HG03565 (cell line): Measurements from ENCODE around the gene HMGCL.
"Not testable (repeated sequence)": the region's sequence is repeated elsewhere in the genome, so short reads cannot be mapped to it uniquely, and the experiment has no call there.

Experiments used
- ATAC-seq: cut with Tn5 transposase; IDR thresholded peaks from one replicate; pipeline ENCODE4 v1.9.1; 2021; ENCODE audit warnings: mild to moderate bottlenecking, moderate library complexity; ENCODE audit not compliant: unreplicated experiment

The HMGCL gene

DNA sequence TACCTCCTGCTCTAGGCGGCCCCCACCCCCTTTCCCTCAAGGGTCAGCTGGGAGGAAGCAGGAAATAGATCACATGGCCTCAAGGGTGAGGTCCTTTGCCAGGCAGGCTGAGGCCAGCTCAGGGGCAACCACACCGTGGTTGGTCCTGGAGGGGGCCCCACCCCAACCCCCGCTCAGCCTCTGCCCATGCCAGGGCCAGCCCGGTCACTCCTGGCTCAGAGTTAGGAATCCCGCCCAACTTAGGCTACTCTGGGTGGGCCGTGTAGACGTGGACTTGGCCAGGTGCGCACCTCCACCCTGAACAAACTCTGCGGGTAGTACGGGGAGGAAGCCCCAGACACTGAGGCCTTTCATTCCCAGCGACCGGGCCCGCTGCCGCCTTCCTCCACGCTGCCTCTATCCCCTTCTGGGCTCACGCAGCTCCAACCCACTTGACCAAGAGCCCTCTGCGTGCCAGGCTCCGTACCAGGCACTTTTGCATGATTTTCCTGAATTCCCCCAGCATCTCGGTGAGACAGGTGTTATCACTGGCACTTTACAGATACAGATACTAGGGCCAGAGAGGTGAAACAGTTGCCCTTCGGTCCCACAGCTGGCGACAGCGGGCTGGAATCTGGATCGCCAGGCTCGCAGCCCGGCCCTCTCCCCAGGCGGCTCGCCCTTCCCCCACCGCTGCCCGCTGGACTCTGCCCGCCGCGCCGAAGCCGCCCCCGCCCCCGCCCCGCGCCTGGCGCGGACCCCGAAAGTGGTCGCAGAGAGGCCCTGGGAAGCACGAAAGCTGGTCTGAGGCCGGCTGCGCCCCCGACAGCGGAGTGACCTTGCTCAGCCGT lies 25.4 kb downstream of the HMGCL start:
- ATAC-seq: no peak

GRCh38 chr1:23799255-23799569 lies 26.0 kb downstream of the HMGCL start:
- ATAC-seq: no peak

GRCh38 chr1:23798662-23799142 lies 26.5 kb downstream of the HMGCL start:
- ATAC-seq: no peak

- no peak for ATAC-seq
These were observed 27.5 kb downstream of the HMGCL start for GRCh38 chr1:23797478-23798448.

GRCh38 chr1:23796466-23797271 lies 28.6 kb downstream of the HMGCL start:
- no peak for ATAC-seq

DNA sequence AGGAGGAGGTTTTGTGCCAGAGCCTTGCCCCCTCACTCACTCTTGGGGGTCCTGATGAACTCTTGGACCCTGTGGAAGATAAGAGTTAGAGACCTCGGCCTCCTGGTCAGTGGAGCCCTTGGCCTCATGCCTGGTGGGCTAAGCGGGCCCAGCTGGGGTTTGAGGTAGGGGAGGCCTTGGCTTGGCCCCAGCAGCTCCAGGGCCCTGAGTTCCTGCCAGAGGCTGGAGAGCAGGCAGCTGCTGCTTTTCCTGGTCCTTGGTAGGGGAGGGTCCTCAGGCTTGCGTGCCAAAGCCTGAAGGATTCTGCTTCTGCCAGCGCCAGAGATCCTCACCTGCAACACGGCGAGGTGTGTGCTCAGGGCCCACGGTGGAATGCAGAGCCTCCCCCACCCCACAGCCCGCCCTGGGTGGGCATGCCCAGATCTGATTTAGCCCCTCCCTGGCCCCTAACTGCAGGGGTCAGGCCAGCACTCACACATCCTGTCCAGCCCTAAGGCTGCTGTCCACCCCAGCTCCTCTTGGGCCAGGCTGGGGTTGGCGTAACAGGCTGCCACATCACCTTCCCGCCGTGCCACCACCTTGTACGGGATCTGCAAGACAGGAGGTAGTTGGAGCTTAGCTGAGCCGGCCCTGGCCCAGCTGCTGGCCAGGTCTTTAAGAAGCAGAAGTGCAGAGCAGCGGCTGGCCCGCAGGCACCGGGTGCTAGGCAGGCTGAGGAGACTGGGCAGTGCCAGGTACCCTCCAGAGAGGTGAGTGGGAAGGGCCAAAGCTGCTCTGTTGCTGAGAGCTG lies 29.4 kb downstream of the HMGCL start:
- no peak for ATAC-seq

- not testable (repeated sequence) for ATAC-seq
These were observed 30.5 kb downstream of the HMGCL start for GRCh38 chr1:23794732-23795182.

DNA sequence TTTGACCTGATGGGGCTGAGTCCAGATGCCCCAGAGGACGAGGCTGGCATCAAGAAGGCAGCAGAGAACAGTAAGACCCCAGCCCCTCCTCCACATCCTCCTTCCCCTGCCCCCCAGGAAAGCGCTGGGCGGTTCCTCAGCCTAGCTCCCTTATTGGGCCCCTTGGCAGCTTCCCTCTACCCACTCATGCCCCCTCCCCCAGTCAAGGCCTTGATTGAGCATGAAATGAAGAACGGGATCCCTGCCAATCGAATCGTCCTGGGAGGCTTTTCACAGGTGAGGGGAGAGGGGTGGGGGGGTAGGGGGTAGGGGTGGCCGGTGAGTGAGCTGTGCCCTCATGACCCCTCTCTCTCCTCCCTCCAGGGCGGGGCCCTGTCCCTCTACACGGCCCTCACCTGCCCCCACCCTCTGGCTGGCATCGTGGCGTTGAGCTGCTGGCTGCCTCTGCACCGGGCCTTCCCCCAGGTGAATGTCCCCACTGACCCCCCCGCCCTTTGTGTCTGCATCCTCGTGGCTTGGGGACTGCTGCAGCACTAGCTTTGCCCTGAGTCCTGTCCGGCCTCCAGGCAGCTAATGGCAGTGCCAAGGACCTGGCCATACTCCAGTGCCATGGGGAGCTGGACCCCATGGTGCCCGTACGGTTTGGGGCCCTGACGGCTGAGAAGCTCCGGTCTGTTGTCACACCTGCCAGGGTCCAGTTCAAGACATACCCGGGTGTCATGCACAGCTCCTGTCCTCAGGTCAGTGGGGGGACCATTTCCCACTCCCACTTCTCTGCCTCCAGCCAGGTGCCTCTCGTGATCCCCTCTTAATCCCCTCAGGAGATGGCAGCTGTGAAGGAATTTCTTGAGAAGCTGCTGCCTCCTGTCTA lies 31.1 kb downstream of the HMGCL start:
- no peak for ATAC-seq

GRCh38 chr1:23793018-23793781 lies 32.0 kb downstream of the HMGCL start:
- ATAC-seq: no peak

GRCh38 chr1:23792151-23792945 lies 32.9 kb downstream of the HMGCL start:
- no peak for ATAC-seq

- ATAC-seq: no peak
These were observed 33.6 kb downstream of the HMGCL start for GRCh38 chr1:23791516-23792047.

DNA sequence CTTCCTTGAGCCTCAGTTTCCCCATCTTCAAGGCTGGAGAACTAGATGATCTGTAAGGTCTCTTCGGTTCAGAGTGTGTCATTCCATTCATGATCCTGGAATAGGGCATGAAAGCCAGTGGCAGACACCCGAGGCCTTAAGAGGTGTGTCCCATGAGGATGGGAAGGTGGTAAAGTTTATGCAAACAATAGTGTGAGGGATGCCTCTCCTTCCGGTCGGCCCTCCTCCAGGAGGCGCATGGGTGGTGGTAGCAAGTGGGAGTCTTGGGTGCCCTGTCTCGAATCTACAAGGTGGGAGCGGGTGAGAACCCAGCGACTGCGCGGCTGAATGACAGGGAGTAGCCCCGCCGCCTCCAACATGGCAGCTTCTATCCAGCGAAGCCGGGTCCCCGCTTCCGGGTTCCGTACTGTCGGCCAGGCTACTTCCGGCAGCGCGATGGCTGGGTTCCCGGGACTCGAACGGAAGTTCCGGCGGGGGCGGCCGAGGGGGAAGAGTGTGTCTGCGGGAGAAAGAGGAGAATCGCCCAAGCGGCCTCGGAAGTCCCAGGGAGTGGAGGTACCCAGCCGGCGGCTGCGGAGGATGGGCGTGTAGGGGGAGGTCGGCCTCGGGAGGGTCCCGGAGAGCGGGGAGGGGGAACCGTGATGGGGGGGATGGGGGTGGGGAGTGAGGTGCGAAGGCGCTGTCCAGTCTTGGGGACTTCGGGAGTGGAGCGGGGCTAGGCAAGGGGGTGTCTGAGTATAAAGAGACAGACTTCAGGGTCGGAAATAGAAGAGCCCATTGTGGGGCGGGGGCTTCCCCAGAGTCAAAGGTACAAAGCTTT lies 34.3 kb downstream of the HMGCL start, which contains the start of gene LYPLA2:
Gene LYPLA2 (plus strand): TSS at position 450 of the 820 bp plus-strand sequence. CDS start 1,538 bp downstream, outside the sequence.
- ATAC-seq: no peak

GRCh38 chr1:23788695-23789094 lies 36.5 kb downstream of the HMGCL start:
- ATAC-seq: no peak

DNA sequence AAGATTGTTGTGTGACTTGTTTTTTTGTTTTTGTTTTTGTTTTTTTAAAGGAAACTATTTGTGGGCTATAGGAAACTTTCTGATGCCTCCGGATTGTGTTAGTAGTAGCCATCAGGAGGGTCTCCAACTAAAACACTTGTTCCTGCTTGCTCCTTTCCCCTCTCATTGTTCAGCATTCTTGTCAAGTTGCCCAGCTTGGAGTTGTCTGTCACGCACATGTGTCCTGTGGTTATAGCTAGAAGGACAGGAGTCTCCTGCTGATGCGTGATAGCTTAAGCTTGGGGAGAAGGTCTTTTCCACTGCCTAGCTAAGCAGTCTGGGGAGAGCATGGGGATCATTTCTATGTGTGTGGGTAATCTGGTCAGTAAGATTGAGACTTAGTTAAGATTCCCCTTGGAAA lies 37.5 kb downstream of the HMGCL start:
- ATAC-seq: no peak

GRCh38 chr1:23784846-23785245 lies 40.4 kb downstream of the HMGCL start:
- ATAC-seq: no peak

DNA sequence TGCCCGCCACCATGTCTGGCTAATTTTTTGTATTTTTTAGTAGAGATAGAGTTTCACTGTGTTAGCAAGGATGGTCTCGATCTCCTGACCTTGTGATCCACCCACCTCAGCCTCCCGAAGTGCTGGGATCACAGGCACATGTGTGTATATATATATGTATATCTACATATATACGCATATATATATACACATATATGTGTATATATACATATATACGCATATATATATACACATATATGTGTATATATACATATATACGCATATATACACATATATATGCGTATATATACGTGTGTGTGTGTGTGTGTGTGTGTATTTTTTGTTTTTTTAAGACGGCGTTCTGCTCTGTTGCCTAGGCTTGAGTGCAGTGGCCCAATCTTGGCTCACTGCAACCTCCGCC lies 42.1 kb downstream of the HMGCL start:
- ATAC-seq: not testable (repeated sequence)
